ENCODE results near the gene TMEM140.

The TMEM140 gene

GRCh38 chr7:135184254-135184841, 36.5 kb downstream of the TMEM140 start:
- no peak for ATAC-seq (ENCODE audit: insufficient read depth, low read depth)
- no peaks in the 10 kb centered on the region for H3K79me2 ChIP-seq (ENCODE audit: insufficient read depth, low read length)
- no peaks in the 10 kb centered on the region for H3K4me1 ChIP-seq (ENCODE audit: insufficient read depth, low read length)
- H3K4me2 ChIP-seq (ENCODE audit: insufficient read depth, low read length), result no peak overlapping the region
- H3K9me3 ChIP-seq (ENCODE audit: insufficient read depth, low read length, severe bottlenecking), result peaks cover 24% of the 10 kb centered on the region
- no peak overlapping the region for H2AFZ ChIP-seq (ENCODE audit: low read depth, low read length)
- H3K4me3 ChIP-seq (ENCODE audit: low read depth in 1 of 2, low read length in 2 of 2), result no peak overlapping the region
- no peaks in the 10 kb centered on the region for H3K27me3 ChIP-seq (ENCODE audit: insufficient read depth, low read length, poor library complexity)
- H4K20me1 ChIP-seq (ENCODE audit: insufficient read depth, low read length), result no peaks in the 10 kb centered on the region
- no peak overlapping the region for H3K27ac ChIP-seq (ENCODE audit: low read length)
- H3K9ac ChIP-seq (ENCODE audit: low read depth, low read length), result no peak overlapping the region
- peaks cover 47% of the 10 kb centered on the region for H3K36me3 ChIP-seq (ENCODE audit: insufficient read depth, low read length)
- DNase-seq, result no peak
- no peak for TF ChIP-seq EZH2 (IDR thresholded peaks at IDR 0.05; ENCODE audit: borderline replicate concordance, low read depth, low read length, severe bottlenecking)

DNA sequence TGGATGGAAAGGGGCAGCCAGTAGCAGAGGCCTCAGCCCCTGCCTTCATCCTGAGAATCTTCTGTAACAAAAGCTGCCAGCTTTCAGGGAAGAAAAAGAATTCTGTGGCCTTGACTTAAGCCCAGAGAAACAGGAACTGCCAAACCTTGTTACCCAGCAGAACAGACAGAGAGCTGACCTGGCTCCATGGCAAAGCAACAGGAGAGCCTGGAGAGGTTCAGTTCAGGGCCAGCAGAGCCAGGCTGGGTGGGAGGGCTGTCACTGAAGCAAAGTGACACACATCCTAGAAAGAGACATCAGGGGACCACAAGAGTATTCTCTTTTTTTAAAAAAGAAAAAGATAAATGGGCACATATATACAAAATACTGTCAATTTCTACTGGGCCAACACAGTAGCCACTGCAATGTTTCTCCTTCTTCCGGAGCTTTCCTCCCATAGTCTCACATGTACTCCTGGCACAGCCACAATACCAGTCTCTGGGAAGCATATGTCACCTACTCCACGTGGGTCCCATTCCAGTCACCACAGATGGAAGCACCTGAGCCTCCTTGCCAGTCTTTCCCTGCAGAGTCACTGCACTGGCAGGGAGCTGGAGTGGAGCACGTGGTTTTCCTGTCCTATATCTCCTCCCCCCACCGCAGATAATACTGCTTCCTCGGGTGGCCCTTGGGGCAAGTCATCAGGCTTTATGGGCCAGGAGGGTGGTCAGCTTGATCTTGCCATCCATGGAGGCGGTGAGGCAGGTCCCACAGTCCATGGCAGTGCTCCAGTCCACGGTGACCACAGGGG, 37.8 kb downstream of the TMEM140 start:
- peaks cover 21% of the 10 kb centered on the region for H3K9me3 ChIP-seq (ENCODE audit: insufficient read depth, low read length, severe bottlenecking)
- no peak overlapping the region for H3K4me2 ChIP-seq (ENCODE audit: insufficient read depth, low read length)
- TF ChIP-seq CTCF (IDR thresholded peaks at IDR 0.05; ENCODE audit: borderline replicate concordance, extremely low read depth, low read length, poor library complexity, severe bottlenecking) (no peak), EZH2 (IDR thresholded peaks at IDR 0.05; ENCODE audit: borderline replicate concordance, low read depth, low read length, severe bottlenecking) (no peak)
- ATAC-seq (ENCODE audit: insufficient read depth, low read depth), result no peak
- no peak for DNase-seq
- no peak overlapping the region for H3K27ac ChIP-seq (ENCODE audit: low read length)
- no peak overlapping the region for H2AFZ ChIP-seq (ENCODE audit: low read depth, low read length)
- no peaks in the 10 kb centered on the region for H4K20me1 ChIP-seq (ENCODE audit: insufficient read depth, low read length)
- H3K27me3 ChIP-seq (ENCODE audit: insufficient read depth, low read length, poor library complexity), result no peaks in the 10 kb centered on the region
- H3K9ac ChIP-seq (ENCODE audit: low read depth, low read length), result no peak overlapping the region
- H3K79me2 ChIP-seq (ENCODE audit: insufficient read depth, low read length), result no peaks in the 10 kb centered on the region
- H3K4me3 ChIP-seq (ENCODE audit: low read depth in 1 of 2, low read length in 2 of 2), result no peak overlapping the region
- H3K36me3 ChIP-seq (ENCODE audit: insufficient read depth, low read length), result peaks cover 49% of the 10 kb centered on the region
- no peaks in the 10 kb centered on the region for H3K4me1 ChIP-seq (ENCODE audit: insufficient read depth, low read length)

- Histone ChIP-seq H3K27ac (ENCODE audit: low read length) (no peak overlapping the region), H3K79me2 (ENCODE audit: insufficient read depth, low read length) (no peaks in the 10 kb centered on the region), H3K4me1 (ENCODE audit: insufficient read depth, low read length) (no peaks in the 10 kb centered on the region), H2AFZ (ENCODE audit: low read depth, low read length) (no peak overlapping the region), H3K9ac (ENCODE audit: low read depth, low read length) (no peak overlapping the region), H3K27me3 (ENCODE audit: insufficient read depth, low read length, poor library complexity) (no peaks in the 10 kb centered on the region), H3K36me3 (ENCODE audit: insufficient read depth, low read length) (peaks cover 49% of the 10 kb centered on the region), H3K9me3 (ENCODE audit: insufficient read depth, low read length, severe bottlenecking) (peaks cover 16% of the 10 kb centered on the region), H3K4me3 (ENCODE audit: low read depth in 1 of 2, low read length in 2 of 2) (no peak overlapping the region), H3K4me2 (ENCODE audit: insufficient read depth, low read length) (no peak overlapping the region), H4K20me1 (ENCODE audit: insufficient read depth, low read length) (no peaks in the 10 kb centered on the region)
- no peak for DNase-seq
- TF ChIP-seq CTCF (IDR thresholded peaks at IDR 0.05; ENCODE audit: borderline replicate concordance, extremely low read depth, low read length, poor library complexity, severe bottlenecking) (no peak), EZH2 (IDR thresholded peaks at IDR 0.05; ENCODE audit: borderline replicate concordance, low read depth, low read length, severe bottlenecking) (no peak)
- ATAC-seq (ENCODE audit: insufficient read depth, low read depth), result no peak
These were observed 38.3 kb downstream of the TMEM140 start for GRCh38 chr7:135186261-135186540.

DNA sequence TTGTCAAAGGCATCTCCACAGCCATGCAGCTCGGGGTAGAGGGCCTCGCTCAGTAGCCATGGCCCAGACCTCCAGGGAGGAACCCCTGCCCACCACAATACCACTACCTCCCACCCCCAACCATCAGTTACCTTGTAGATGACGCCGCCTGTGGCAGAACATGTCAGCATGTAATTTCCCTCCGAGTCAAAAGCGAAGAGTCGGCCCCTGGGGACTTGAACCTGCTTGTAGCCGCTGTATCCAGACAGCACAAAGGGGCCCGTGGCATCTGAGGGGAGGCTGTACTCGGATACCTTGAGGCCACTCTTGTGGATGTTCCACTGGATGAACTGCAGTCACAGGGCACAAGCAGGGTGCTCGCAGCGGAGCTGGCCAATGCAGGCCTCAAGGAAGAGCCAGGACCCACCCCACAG, 39.0 kb downstream of the TMEM140 start:
- DNase-seq (no peak), ATAC-seq (ENCODE audit: insufficient read depth, low read depth) (no peak)
- H3K9ac ChIP-seq (ENCODE audit: low read depth, low read length), result no peak overlapping the region

More for the DNA sequence above, 39.0 kb downstream of the TMEM140 start:
- Histone ChIP-seq H4K20me1 (ENCODE audit: insufficient read depth, low read length) (no peaks in the 10 kb centered on the region), H3K9me3 (ENCODE audit: insufficient read depth, low read length, severe bottlenecking) (peaks cover 10% of the 10 kb centered on the region), H2AFZ (ENCODE audit: low read depth, low read length) (no peak overlapping the region), H3K4me2 (ENCODE audit: insufficient read depth, low read length) (no peak overlapping the region), H3K36me3 (ENCODE audit: insufficient read depth, low read length) (peaks cover 49% of the 10 kb centered on the region), H3K79me2 (ENCODE audit: insufficient read depth, low read length) (no peaks in the 10 kb centered on the region), H3K4me1 (ENCODE audit: insufficient read depth, low read length) (no peaks in the 10 kb centered on the region), H3K27me3 (ENCODE audit: insufficient read depth, low read length, poor library complexity) (no peaks in the 10 kb centered on the region), H3K27ac (ENCODE audit: low read length) (no peak overlapping the region), H3K4me3 (ENCODE audit: low read depth in 1 of 2, low read length in 2 of 2) (no peak overlapping the region)
- TF ChIP-seq CTCF (IDR thresholded peaks at IDR 0.05; ENCODE audit: borderline replicate concordance, extremely low read depth, low read length, poor library complexity, severe bottlenecking) (no peak), EZH2 (IDR thresholded peaks at IDR 0.05; ENCODE audit: borderline replicate concordance, low read depth, low read length, severe bottlenecking) (no peak)
